GM19372 (cell line): ENCODE data around the gene SPR.
"Not testable (repeated sequence)": the region's sequence is repeated elsewhere in the genome, so short reads cannot be mapped to it uniquely, and the experiment has no call there.

ENCODE experiments used
- ATAC-seq: cut with Tn5 transposase; IDR thresholded peaks from one replicate; pipeline ENCODE4 v1.9.1; 2021; ENCODE audit warnings: mild to moderate bottlenecking, low read depth, moderate library complexity; ENCODE audit not compliant: unreplicated experiment

Gene SPR

DNA sequence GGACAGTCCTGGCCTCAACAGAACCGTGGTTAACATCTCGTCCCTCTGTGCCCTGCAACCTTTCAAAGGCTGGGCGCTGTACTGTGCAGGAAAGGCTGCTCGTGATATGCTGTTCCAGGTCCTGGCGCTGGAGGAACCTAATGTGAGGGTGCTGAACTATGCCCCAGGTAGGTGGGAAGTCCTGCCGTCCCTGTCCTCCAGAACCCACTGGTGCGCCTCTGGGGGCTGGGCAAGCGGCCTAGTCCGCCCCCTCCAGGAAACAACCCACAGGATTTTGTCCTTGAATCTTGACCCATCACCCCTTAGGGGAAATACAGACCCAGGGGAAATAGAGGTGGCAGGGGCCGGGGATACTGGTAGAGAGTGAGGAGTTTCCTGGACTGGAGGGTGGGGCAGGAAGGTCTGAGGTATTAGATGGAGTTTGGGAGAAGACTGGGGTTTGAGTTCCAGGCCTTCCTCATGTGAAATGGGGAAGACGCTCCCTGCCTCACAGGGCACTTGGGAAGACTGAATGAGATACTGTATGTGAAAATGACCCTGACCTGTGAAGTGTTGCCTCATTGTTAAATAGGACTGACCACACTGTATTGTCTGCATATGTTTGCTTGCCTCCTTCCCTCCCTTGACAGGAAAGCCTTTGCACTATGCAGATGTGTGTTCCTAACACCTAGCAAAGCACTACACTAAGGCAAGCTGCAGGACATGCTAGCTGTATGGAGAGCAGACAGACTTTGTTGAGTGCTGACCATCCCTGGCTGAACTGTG is 1.4 kb downstream of the SPR start:
- no peak for ATAC-seq

DNA sequence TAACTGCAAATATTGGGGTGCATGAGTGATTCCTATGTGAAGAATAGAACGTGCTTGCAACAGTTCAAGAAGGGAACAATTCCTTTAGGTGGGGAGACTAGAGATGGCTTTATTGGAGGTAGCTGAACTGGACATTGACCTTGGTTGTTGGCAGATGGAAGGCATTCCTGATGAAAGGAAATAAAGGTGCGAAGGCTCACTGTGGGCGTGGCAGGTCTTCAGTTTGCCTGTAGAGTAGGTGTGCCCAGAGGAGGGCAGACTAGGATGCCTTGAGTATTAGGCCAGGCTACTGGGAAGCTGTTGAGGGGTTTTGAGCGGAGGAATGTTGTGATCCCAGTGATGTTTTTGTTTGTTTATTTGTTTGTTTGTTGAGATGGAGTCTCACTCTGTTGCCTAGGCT is 2.8 kb downstream of the SPR start:
- ATAC-seq: no peak

DNA sequence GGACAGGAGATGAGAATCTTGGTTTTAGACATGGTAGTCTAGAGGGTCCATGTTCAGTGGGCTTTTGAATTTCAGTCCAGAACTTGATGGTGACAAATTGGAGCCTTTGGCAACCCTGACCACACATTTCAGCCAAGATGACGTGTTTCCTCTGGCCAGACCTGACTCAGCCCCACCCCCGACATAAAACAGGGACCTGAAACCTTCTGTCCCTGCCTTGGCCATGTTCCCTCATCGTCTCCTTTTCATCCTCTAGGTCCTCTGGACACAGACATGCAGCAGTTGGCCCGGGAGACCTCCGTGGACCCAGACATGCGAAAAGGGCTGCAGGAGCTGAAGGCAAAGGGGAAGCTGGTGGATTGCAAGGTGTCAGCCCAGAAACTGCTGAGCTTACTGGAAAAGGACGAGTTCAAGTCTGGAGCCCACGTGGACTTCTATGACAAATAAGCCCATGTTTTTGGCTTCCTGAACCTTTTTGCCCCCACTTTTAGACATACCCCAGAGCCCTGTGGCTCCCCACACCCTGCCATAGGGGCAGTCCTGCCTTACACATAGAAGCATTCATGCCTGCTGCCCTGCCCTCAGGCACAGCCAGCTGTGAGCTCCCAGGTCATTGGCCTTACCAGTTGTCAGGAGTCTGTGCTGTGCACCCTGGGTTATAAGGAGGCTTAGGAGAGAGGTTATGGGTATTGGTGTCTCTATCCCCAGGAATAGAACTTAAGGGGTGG is 4.0 kb downstream of the SPR start:
- no peak for ATAC-seq

DNA sequence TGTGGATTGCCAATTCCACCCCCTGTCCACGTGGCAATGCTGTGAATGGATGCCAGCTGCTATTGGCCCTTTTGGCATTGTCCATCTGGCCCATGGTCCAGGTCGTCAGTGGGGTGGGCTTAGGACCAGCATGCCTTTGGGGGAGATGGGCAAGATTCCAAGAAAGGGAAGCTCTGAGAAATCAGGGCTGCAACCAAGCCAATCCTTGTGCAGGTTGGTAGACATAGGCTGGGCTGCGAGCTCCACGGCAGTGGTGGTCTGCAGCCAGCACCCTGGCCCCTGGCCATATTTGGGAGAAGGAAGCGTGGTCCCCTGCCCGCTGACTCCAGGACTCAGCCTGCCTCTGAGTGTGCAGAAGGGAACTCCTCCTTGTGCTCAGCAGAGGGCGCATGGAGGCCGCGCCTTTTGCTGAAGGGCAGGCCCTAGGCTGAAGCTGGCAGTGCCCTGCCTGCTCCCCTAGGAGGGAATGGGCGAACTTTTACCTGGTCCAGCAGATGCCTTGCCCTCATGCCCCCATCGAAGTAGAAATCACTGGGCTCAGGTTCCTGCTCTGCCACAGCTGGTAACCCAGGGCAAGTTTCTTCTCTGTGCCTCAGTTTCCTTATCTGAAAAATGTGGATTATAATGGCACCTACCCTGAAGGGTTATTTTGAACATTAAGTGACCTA is 5.4 kb downstream of the SPR start:
- ATAC-seq: no peak

DNA sequence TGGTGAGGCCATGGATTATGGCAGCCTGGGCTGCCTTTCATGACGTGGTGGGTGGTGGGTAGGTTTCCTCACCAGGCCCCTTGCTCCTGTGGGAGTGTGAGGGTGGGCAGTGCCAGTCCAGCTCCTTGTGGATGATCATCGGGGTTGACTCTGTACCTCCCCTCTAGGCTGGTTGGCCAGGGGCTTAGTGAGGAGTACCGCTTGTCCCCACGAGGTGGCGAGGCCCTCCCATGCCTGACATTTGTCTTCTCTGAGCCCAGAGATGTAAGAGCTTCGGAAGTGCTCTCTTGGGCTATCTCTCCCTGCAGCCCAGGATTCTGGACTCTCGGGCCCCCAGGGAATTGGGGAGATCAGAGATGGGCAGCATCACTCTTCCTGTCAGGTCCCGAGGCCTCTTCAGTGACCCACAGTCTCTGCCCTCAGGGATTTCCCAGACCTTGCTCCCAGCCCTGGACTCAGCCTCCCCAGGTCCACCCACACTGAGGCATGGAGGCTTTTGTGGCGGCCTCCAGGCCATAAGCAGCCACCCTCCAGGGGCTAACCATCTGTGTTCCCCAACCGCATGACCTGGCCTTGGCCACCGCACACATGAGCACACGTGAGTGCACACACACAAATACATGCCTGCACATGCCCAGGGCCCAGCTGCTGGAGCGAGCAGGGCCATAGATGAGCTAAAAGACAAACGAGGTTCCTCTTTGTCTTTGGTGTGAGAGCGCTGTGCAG is 6.5 kb downstream of the SPR start:
- ATAC-seq: peak; percentile 66

DNA sequence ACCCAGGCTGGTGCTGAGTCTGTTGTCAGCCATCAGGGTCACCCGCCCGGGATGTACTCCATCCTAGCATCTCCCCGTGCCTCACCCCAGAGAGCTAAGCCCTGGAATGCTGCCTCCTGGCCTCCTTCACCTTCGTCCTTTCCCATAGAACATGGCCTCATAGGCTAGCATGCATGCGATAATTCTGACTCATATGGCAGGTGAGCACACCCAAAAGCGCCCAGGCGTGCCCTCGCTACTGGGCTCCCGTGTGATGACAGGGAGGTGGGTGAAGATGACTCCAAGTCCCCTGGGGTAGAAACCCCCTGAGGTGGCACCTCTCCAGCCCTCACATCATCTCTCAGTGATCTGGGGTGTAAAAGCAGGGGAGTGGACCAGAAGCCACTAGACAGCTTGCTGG is 7.3 kb downstream of the SPR start:
- no peak for ATAC-seq

DNA sequence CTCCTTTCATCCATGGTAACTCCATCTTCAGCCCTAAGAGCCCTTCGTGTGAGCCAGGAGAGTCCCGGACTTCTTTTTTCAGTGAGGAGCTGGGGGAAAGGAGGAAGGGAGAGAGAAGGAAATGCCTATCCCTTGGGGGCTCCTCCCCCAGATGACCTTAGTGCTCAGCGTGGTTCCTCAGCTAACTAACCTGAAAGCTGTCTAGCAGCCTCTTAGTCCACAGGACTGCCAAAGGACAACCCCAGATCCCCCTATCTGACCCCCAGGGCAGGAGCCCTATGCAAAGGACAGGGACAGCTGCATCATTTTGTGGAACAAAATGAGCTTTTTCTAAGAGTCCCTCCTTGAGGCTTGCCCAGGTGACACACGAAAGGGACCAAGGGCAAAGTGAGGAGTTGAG is 7.9 kb downstream of the SPR start:
- ATAC-seq: no peak

DNA sequence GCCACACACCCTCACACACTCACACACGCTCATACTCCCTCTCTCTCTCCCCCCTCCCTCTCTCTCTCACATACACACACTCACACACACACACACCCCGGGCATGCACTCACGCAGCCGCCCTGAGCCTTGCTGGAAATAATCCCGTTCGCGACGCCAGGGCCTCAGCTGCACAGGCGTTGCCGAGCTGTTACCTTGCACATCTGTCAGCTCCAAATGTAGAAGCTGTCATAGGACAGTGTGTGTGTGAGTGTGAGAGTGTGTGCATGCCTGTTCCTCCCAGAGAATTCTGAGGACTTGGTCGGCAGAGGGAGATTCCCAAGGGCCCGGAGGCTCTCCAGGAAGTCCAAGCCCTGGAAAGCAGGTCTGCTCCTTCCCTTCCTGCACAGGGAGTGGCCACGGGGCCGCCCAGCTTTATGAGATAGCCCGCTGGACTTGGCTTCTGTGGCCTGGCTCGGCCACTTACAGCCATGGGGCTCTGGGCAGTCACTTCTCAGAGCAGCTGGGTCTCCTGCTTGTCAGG is 8.6 kb downstream of the SPR start:
- ATAC-seq: no peak

DNA sequence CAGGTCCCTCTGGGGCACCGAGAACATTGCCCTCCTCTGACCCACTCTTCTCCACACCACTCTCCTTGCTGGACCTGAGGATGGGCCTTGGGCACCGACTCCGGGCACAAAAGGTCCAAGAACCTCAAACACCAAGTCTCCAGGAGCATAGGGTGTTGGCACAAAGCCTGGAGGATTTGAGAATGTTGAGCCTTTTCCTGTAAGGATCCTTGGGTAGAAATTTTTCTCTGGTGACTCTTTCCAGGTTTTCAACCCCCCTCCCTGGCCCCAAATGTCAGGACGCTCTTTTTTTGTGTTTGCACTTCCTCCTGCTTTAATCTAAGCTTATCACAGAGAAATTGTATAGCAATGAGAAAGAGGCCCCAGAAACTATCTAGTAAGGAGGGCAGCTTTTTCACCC is 9.2 kb downstream of the SPR start:
- no peak for ATAC-seq

DNA sequence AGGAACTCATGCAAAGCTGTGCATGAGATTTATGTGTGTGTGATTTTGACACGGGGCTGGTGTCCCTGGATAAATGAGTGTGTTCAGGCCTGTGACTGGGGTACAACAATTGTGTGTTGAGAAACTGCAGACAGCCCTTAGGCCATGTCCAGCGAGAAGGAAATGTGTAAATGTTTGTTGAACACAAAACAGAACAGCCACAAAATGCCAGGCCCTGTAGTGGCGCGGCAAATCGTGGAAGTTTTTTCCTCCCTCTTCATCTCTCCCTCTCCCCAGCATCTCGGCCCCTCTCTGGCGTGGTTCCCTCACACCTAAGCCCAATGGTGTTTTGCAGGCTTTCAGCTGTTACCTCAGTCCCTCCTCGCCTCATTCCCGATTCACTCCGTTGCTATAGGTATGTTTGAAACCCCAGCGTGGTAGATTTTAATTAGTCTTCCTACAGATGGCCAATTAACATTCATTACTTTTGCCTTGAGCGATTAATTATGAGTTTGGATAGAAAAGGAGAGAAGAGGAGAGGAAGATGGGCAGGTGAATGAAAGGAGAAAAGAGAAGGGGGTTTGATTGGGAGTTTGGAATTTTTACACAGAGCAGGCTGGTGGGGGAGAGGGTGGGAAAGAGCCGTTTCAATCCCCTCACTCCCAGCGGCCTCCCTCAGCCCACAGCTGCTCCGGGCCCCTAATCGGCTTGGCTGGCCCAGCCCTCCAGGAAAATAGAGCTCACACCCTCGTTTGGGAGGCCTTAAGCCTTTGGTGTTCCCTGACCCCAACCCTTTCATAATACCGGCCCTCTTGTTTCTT is 10.8 kb downstream of the SPR start:
- ATAC-seq: no peak

DNA sequence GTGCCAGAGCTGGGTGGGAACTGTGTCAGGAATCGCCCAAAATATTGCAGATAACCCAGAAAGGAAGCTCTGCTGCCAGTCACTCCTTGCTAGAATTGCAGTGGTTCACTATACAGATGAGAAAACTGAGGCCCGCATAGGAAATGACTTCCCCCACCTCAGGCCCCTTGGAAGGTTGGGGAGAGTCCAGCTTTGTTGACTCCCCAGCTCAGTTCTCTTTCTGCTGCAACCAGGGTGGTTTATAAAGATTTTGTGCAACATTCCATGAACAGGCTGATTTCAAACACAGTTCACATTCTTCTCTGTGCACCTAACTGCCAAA is 11.3 kb downstream of the SPR start:
- no peak for ATAC-seq

DNA sequence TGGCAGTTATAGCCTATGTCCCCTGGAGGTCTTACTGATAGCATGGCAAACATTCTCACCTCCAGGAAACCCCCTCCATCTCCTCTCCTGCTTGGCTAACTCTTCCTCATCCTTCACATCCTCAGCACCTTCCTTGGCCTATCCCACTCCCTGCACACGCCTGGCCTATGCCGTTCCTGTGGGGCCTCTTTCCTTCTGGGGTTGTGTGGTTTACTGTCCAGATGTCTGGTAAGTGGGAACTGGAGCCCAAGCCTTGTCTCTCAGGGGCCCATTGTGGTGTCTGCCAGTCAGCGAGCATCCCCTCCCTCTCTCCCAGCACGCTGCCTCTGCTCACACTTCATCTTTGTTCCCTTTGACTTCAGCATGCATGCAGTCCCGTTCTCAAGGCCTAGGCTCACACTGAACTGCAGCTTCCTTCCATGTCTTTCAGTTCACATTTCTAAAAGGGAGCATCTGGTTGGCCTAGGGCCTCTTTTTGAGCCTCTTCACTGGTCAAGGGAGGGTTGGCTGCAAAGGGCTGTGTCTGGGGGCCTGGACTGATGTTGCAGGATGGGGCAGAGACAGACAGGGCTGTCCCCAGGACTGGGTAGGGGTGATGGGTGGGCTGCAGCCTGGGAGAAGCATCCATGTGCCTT is 13.1 kb downstream of the SPR start:
- no peak for ATAC-seq

DNA sequence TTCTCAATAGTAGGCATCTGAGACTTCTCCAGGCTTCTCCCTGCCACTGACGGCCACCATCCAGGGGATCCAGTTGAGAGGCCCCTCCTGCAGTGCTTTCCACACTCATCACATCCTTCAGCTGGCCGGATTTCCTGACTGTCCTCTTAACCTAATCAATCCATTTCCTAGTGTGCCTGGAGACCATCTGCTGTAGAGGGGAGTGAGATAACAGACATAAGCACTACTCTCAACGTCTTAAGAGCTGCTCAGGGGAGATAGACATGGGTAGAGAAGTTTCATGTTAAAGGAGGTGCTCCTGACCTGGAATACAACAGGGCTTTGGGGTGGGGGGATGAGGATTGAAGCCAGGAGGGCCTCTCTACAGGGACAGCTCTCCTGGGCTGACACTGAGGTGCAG is 14.2 kb downstream of the SPR start:
- ATAC-seq: no peak

DNA sequence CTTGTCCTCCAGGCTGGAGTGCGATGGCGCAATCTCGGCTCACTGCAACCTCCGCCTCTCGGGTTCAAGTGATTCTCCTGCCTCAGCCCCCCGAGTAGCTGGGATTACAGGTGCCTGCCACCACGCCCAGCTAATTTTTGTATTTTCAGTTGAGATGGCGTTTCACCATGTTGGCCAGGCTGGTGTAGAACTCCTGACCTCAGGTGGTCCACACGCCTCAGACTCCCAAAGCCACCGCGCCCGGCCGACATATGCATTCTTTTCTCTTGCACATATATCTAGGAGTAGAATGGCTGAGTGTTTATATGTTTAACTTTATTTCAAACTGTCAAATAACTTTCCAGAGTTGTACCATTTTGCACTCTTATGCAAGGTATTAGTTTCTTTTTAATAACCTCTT is 20.2 kb downstream of the SPR start:
- ATAC-seq: not testable (repeated sequence)

DNA sequence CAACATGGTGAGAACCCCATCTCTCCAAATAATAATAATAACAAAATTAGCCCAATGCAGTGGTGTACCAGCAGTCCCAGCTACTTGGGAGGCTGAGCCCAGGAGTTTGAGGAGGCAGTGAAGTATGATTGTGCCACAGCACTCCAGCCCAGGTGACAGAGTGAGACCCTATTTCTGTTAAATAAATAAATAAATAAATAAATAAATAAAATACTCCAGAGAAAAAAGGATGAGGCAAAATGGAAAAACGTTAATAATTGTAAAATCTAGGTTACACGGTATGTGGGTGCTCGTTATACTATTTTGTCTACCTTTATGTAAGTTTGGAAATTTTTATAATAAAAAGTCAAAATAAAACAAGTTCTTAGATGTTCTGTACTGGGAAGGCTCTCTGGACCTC is 21.5 kb downstream of the SPR start:
- ATAC-seq: no peak

DNA sequence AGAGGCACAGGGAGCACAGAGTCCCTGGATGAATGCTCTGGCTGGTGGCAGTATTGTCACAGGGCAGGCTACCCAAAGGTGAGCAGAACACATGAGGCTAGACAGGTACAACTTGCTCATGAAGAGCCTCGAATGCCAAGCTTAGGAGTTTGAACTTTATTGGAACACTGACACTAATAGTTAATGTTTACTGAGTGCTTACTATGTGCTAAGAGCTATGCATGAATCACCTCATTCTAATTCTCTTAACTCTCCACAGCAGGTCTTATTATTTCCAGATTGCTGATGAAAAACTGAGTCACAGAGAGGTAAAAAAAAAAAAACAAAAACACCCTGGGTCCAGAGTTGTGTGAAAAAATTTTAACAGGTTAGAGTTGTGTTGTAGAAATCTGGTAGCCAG is 24.0 kb downstream of the SPR start:
- ATAC-seq: no peak

DNA sequence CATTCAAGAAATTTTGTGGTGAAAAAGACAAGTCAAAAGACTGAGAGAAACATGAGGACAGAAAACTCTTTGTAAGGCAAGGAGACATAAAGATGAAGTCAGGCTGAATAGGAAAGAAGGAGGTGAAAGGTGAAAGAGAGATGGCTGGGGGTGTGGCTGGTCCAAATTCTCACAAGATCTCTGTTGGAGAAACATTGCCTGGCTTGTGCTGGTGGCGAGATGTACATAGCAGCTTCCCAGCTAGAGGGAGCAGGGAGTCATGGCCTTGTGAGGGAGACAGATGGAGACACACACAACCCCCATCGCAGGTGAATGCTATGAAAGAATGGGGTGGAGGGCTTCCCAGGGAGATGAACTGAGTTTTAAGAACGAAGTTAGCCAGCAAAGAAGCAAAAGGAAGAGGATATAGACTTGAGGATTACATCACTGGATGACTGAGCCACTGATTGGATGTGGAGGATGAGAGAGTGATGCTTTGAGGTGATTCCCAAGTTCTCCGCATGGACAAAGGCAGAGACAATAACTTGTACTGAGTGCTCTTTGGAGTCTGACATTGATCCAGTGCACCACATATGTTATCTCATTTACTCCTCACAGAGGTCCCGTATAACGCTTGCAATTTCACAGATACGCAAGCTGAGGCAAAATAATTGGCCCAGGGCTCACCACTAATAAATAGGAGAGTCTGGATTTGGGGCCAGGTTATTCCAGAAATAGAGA is 26.4 kb downstream of the SPR start:
- ATAC-seq: no peak

DNA sequence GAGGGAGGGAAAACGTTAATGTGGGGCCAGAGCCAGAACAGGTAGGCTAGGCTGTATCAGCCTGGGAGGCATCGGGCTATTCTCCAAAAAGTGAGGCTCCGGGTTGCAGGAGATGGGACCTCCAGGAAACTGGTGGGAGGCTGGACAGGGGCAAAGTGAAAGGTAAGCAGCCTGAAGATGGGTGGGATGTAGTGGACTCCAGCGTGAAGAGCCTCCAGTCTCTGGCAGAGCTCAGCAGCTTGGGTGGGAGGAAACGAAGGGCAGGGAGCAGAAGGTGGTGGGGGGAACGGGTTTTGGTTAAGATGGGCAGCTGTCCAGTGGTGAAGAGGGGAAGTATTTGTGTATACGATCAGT is 27.0 kb downstream of the SPR start:
- no peak for ATAC-seq
